HG02610 (cell line): ENCODE data around the gene GPR39.

Experiments used
- ATAC-seq: cut with Tn5 transposase; IDR thresholded peaks from one replicate; pipeline ENCODE4 v1.9.1; 2021; ENCODE audit warnings: mild to moderate bottlenecking, moderate library complexity; ENCODE audit not compliant: unreplicated experiment

The GPR39 gene

DNA sequence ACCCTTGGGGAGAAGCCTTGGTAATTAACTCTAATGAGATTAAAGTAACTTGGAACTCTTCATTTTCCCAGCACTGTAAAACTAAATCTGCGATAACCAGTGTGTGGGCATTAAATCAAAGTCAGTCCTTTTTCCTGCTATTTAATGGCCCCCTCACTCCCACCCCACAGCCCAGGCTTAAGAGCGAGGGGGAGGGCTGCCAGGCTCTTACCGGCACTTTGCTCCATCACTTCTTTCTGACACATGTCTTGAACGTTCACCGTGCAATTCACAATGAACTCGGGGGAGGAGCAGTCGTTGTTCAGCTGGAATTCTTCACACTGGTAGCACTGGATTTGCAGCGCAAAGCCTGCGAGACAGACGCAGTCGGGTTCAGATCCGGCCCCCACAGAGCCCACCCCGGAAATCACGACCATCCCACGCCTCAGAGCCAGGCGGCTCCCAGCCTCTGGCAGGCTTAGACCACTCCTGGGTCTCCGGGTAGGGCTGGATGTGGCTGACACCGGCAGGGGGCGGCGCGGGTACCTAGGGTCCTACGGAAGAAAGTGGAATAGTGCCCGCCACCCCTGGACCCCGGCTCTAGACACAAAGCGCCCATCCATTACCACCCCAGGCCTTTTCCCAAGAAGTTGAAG is 251.7 kb downstream of the GPR39 start:
- no peak for ATAC-seq

DNA sequence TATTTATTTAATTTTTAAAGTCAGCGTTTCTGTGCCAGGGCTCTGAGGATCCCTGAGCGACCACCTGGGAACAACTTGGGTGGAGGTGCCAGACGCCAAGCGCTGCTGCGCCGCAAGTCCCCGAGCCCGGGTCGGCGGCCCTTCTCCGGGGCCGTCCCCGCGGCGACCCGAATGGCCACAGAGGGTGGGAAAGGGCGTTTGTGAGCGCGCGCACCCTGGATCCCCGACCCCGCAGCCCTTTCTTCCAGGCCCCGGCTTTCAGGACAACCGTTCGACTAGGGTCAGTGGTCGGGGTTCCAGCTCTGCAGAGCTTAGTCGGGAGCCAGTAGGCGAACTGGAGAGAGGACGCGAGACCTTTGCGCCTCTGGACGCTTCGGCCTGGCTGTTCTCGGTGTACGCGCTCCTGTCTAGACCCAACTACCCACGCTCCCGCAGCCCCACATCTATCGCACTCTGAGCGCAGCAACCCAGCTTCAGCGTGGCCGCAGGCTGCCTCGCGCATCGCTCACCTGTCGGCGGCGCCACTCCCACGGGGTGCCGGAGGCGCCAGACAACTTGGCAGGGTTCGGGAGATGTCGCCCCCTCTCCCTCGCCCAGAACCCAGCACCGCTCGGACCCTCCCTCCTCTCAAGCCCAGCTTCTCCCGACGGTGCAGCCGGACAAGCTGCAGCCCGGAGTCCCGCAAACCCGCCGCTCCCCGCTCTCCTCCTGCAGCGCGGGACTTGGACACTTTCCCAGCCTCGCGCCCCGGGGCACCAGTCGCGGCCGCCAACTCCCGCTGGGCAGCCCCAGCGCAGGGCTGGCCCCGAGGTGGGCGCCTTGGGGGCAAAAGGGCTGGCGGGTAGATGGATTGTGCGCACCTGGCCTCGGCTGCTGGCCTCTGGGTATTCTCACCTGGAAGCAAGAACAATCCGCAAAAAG is 252.6 kb downstream of the GPR39 start:
- ATAC-seq, result no peak

DNA sequence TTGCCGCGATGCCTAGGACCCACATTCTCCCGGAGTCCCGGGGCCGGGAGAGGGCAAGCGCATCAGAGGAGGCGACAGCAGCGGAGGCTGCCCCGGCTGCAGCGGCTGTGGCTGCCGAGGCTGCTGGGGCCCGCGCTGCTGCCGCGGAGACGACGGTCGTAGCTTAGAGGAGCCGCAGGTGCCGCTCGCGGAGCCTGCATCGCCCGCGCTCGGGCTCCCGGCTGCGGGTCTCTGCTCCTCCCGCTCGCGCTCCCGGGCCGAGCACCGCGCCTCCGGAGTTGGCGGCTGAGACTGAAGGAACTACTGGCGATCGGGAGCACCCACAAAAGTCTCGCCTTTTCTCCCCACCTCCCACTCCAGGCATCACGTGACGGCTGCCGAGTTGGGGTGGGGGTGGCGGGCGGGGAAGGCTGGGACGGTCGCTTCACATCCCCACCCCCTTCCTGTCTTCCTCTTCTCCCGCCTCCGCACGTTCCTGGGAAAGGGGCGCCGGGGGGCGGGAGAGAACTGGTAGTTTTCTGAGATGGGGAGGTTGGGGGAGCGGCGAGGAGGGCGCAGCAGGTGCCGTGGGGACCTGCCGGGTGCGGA is 253.4 kb downstream of the GPR39 start, which contains the start of gene LYPD1:
LYPD1 (minus strand) TSS at position 298 of the 588 bp plus-strand sequence; CDS start at position 25, 273 bp downstream.
- ATAC-seq, result no peak

DNA sequence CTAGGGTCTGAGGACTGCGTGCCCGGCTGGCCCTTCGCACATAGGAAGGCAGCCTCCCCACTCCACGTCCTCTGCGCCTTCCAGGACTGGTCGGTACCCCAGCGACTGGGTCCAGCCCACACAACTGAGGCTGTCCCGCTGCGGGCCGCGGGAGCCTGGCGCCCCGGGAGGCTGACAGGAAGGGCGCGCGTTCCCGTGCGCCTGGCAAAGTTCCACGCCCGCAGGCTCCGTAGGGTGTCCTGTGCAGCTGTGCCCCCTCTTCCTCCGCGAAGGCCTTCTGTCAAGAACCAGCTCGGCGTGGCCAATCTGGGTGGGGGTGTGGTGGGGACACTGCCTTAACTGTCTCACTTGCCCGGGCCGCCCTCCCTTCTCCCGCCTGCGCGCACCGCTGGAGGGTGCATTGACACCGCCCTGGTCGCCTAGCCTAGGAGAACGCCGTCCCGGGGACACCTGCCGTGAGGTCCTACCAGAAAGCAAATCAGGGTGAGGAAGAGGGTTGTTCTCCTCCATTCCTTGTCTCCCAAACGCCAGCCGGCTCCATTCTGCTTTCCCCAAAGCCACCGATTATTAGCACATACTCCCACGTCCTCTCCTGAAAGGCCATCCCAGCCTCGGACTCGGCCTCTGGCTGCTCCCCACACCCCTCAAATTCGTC is 254.0 kb downstream of the GPR39 start:
- ATAC-seq, result no peak

DNA sequence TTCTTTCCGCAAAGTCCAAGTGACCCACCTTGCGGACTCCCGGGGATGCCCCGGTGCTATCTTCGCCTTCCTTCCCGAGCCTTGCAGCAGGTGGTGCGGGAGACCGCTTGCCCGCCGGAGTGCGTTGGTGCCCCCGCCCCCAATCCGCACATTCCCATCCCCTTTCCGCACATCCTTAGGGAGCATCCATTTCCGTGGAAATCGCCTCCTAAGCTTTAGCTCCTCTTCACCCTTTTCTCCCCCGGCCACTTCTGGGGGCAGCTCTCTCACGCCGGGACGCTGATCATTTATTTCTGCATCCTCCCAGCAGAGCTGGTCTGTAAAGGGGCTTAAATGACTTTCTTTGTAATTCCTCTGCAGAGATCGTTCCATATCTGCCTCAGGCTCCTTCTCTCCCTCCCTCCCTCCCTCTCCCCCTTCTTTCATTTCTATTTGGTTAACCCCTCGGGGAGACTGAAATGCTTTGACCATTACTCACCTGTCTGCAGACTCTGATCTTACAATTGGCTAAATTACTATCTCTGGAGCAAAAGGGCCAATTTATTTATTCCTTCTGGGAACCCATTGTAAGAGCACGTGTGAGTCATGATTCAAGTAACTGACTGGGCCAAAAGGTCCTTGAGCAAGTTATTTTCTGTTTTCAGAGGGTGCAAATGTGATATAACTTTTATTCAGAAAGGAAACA is 254.7 kb downstream of the GPR39 start:
- no peak for ATAC-seq

DNA sequence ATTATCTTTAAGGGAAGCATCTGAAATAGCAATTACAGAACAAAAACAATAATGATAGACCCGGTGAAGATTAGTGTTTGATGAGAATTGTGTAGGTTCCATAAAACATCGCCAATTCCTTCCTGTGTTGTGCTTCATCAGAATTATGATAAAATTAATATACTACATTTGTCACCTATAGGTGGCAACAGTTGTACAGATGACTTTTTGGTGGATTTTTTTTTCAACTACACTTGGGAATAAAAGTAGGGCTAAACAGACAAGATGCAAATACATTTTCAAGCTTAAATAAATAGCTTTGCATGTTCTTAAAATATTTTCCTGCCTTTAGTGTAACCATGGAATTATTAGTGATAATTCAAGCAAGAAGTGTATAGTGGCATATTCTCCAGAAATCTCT is 260.4 kb downstream of the GPR39 start:
- no peak for ATAC-seq

DNA sequence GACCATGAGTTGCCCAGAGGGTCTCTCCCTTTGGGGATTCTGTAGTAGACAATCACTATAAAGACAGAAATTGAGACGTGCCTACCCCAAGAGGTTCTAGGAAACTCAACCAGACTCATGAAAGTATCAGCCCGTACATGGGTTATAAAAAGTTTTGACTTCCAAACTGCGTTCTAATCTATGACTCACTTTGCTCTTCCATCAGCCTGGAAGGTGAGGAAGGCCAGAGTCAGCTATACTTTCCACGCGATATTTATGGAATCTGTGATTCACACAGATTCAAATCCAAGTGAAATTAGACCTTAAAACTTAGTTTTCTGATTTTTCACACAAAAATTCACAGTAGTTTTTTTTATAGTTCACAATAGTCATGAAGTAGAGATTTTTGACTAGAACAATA is 261.1 kb downstream of the GPR39 start:
- no peak for ATAC-seq

DNA sequence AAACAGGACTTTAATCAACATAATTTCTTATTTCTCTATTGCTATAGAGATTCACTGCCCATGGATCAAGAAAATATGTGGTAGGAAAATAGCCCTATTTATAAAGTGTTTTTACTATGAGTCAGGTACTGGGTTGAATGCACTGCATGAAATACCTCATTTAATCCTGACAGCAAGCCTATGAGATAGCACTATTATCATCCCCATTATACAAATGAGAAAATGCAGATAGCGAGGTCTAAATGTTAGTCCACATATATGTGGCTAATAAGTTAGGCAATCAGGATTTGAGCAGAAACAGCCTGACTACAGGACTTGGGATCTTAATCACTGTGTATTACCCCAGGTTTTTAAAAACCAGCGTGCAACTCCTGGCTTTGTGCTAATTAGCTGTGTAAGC is 261.9 kb downstream of the GPR39 start:
- no peak for ATAC-seq

DNA sequence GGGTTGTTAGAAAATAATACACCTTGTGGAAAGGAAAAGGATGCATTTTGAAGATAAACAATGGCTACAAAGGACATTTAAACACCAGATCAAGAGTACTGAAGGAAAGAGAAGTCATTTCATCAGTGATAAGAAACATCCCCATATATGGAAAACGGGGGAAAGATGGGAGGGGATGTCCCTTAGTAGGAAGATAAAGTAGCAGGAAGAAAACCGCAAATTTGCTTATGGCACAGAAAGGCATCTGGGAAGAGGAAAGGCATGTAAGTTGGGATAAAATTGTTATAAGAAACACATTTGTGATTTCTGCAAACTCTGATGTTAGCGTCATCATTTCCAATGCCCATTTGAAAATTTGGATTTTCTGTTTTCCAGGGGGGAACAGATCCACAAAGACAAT is 263.9 kb downstream of the GPR39 start:
- no peak for ATAC-seq

DNA sequence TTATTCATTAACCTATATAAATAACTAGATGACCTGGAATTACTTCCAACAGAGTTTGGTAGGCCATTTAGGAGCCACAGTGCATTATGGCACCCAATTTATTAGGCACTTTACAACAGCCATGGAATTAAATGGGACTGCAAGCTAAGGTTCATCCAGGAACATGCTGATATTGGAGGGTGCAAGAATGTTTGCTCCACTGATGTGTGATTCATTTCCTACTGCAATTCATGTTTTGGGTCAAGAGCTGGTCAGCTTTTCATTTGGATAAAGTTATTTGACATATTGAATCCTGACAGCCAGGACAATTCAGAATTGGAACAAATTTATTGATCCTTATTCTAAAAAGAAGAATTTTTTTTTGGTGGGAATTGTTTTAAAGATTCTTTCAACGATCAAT is 265.2 kb downstream of the GPR39 start:
- no peak for ATAC-seq

DNA sequence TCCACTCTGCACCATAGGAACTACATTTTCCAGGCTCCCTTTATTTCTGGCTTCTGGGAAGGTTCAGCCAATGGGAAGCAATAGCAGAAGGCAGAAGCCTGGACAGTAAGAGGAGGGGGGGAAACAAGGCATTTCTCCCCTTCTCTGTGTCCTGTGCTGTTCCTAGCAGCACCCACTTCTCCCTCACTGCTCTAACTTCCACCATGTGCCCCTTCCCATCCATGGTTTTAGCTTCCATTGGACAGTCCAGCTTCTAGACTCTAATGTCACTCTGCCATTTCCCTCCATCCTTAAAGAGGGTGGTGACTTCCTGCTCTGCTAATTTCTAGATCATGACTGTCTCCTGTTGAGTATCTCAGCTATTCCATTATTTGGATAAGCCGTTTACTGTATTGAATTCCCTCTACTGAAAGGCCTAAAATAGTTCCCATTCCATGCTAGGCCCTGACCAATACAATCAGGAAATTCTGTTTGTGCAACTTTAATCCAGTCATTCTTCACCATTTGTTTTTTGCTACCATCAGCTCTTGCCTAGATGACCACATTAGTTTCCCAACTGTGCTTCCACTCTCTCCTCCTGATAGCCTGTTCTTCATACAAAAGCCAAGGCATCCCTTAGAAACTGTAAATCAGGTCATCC is 274.2 kb downstream of the GPR39 start:
- no peak for ATAC-seq

DNA sequence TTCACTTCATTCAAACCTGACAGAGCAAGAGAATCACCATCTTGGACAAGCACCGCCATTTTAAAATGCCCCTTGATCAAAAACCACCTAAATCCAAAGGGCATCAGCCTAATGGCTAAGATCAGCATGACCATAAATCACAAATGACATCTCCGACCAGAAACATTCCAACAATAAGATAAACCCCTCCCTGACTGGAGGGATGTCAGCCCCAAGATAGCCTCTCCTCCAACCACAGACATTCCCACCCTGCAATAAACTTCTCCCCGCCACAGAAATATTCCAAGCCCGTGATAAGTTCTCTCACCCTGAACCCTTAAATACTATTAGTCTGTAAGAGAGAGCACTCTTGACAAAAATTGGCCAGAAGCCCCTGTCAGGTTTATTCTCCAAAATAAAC is 275.0 kb downstream of the GPR39 start:
- no peak for ATAC-seq

DNA sequence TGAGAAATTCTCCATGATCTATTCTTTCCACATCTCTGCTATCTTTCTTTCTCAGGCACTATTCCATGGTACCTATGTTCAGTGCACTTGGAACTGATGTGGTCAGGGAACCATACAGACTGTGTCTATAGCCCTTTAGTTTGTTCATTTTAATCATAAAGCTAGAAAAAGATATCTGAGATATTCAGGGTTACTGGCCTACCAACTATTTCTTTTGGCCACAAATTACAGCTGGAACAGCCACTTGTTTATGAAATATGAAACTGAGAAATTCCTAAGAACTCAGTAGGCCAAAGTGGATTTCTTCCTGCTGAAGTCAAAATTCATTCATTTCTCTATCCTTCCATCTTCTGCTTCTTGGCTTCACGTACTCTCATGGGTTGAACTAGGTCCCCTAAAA is 276.2 kb downstream of the GPR39 start:
- ATAC-seq, result no peak
